Measurements from ENCODE around the gene TMEM185A. TPM values are rescaled to one million over a fixed set of nuclear protein-coding genes. Genes with fewer than 3 reads are reported as not detected.
"Not testable (repeated sequence)": the region's sequence is repeated elsewhere in the genome, so short reads cannot be mapped to it uniquely, and the experiment has no call there.

TMEM185A gene
- total RNA-seq, 6 experiments from 2014 or later, result 6.4 to 10.6 (median 7.4) TPM

DNA sequence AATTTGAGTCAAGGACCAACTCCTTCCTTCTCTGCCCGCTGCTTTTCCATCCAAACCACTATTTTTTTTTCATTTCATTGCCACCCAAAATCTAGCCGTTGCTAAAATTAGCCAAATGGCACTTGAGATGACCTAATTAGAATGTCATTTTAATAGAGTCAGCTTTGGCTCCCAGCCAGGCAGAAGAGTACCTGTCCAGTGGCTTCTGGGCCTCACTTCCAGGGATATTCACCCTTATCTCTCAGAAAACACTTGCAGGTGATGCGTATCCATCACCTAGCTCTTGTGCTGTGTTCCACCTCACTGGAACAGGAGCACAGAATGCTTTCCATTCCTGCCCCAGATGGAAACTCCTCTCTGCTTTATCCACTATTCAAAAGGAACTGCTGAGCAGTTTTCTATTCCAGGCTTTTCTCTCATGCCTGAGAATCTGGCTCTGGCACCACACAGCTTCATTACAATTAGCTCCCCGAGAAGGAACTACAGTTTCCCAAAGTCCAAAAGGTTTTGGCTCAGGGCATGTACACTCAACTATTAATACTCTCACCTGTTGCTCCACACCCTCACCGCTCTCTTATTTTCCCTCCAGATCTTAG, 62.8 kb downstream of the TMEM185A start:
- Histone ChIP-seq H3K4me3 (no peak overlapping the region), H3K9me3 (no peaks in the 10 kb centered on the region), H3K27ac (no peak overlapping the region), H3K4me1 (no peaks in the 10 kb centered on the region), H3K36me3 (no peaks in the 10 kb centered on the region), H3K27me3 (no peaks in the 10 kb centered on the region)
- TF ChIP-seq POLR2A (IDR thresholded peaks at IDR 0.05), result no peak
- TF ChIP-seq, protein P1, sequence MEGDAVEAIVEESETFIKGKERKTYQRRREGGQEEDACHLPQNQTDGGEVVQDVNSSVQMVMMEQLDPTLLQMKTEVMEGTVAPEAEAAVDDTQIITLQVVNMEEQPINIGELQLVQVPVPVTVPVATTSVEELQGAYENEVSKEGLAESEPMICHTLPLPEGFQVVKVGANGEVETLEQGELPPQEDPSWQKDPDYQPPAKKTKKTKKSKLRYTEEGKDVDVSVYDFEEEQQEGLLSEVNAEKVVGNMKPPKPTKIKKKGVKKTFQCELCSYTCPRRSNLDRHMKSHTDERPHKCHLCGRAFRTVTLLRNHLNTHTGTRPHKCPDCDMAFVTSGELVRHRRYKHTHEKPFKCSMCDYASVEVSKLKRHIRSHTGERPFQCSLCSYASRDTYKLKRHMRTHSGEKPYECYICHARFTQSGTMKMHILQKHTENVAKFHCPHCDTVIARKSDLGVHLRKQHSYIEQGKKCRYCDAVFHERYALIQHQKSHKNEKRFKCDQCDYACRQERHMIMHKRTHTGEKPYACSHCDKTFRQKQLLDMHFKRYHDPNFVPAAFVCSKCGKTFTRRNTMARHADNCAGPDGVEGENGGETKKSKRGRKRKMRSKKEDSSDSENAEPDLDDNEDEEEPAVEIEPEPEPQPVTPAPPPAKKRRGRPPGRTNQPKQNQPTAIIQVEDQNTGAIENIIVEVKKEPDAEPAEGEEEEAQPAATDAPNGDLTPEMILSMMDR (IDR thresholded peaks at IDR 0.05), result no peak
- WGBS (ENCODE audit: insufficient coverage, low coverage, low lambda C conversion rate, missing lambda C conversion rate), result 59% methylated on average over 5 of the region's 5 CpGs
- intact Hi-C loops (cut with DNase I), result no loop called here
- DNase-seq (no peak), ATAC-seq (no peak)

DNA sequence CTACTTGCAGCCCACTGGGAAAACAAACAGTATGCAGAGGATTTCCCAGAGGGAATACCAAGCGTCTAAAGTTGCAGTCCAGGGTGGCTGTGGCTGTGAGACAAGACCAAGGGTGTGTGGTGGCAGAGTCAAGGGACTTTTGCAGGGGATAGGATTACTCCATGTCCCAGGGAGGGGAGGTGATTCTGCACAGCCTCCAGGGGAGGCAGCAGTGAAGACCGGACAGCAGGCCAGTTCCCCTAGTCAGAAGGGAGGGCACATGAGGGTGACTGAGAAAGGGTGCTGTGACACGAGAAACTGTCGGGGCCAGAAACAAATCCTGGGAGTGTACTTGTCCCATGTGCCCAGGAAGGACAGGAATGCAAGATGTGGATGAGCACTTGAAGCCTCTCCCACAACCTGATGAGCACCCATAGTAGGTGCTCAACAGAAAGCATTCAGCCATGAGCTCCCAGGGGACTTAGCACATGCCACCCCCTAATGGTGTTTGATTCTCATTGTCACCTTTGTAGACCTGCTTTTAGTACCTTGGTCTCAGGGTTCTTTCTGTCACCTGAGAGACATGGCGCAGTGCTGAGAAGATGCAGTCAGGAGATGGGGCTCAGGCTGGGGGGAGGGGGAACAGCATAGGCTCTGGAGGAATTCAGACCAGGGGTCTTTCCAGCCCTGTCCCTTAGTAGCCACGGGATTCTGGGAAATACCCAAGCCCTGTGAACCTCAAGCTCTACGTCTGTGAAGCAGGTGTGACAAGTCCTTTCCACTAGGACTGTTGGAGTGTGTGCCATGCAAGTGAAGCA, 63.8 kb downstream of the TMEM185A start:
- no peak overlapping the region for H3K4me3 ChIP-seq
- no peak for TF ChIP-seq POLR2A (IDR thresholded peaks at IDR 0.05)
- TF ChIP-seq, protein P1 (IDR thresholded peaks at IDR 0.05), result no peak
- no peak overlapping the region for H3K27ac ChIP-seq
- 45% methylated on average over 3 of the region's 7 CpGs for WGBS (ENCODE audit: insufficient coverage, low coverage, low lambda C conversion rate, missing lambda C conversion rate)
- no peaks in the 10 kb centered on the region for H3K4me1 ChIP-seq
- intact Hi-C loops (cut with DNase I), result no loop called here
- DNase-seq, result no peak
- H3K36me3 ChIP-seq, result no peaks in the 10 kb centered on the region
- H3K9me3 ChIP-seq, result no peaks in the 10 kb centered on the region
- ATAC-seq, result no peak
- no peaks in the 10 kb centered on the region for H3K27me3 ChIP-seq

DNA sequence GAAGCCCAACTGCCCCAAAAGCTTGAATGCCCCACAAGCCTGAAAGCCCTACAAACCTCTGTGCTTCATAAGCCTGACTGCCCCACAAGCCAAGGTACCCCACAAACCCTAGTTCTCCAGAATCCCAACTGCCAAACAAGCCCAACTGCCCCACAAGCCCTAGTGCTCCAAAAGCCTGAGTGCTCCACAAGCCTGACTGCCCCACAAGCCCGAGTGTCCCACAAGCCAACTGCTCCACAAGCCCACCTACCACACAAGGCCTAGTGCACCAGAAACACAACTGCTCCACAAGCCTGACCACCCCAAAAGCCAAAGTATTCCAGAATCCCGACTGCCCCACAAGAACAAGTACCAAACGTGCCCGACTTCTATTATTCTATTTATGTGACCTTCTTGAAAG, 68.2 kb downstream of the TMEM185A start:
- no peaks in the 10 kb centered on the region for H3K4me1 ChIP-seq
- DNase-seq (no peak), ATAC-seq (no peak)
- intact Hi-C loops (cut with DNase I), result no loop called here
- H3K4me3 ChIP-seq, result no peak overlapping the region
- no peak overlapping the region for H3K27ac ChIP-seq
- no peaks in the 10 kb centered on the region for H3K36me3 ChIP-seq
- no peaks in the 10 kb centered on the region for H3K9me3 ChIP-seq
- TF ChIP-seq POLR2A (IDR thresholded peaks at IDR 0.05), result no peak
- TF ChIP-seq, protein P1 (IDR thresholded peaks at IDR 0.05), result no peak
- no peaks in the 10 kb centered on the region for H3K27me3 ChIP-seq
- 67% methylated on average over 3 of the region's 4 CpGs for WGBS (ENCODE audit: insufficient coverage, low coverage, low lambda C conversion rate, missing lambda C conversion rate)

DNA sequence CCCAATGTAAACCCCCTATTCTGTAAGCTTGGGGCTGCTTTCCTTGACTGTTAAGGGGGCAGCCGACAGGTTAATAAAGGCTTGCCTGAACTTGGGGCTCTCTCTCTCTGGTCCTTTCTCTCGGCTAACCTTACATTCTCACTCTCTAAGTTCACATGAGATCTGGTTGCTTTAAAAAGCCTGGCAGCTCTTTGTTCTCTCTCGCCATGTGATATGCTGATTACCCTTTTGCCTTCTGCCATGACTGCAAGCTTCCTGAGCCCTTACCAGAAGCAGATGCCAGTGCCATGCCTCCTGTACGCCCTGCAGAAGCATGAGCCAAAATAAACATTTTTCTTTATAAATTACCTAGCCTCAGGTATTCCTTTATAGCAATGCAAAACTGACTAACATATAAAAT, 76.3 kb downstream of the TMEM185A start:
- intact Hi-C loops (cut with DNase I); H3K27ac ChIP-seq; H3K9me3 ChIP-seq; H3K4me3 ChIP-seq; H3K4me1 ChIP-seq; DNase-seq; H3K36me3 ChIP-seq; ATAC-seq; H3K27me3 ChIP-seq: not testable (repeated sequence)
- no CpG with 5 or more reads among the region's 4 CpGs for WGBS (ENCODE audit: insufficient coverage, low coverage, low lambda C conversion rate, missing lambda C conversion rate)

DNA sequence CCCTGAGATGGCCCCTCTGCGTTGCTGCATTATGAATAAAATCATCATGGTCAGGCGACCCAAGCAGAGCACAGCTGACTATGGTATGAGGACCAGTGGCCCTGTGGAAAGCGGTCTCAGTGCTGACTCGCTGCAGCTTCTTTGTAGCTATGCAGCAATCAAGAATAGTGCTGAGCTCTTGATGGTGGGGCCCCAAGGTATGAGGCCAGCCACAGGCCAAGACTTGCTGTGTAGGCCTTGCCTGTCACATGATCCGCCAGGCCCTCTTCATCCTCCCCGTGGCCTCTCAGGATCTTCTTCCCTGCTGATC, 79.7 kb downstream of the TMEM185A start:
- no CpG with 5 or more reads among the region's 6 CpGs for WGBS (ENCODE audit: insufficient coverage, low coverage, low lambda C conversion rate, missing lambda C conversion rate)
- H3K27ac ChIP-seq; H3K4me3 ChIP-seq; ATAC-seq; H3K36me3 ChIP-seq; H3K4me1 ChIP-seq; H3K27me3 ChIP-seq; intact Hi-C loops (cut with DNase I); H3K9me3 ChIP-seq; DNase-seq: not testable (repeated sequence)

DNA sequence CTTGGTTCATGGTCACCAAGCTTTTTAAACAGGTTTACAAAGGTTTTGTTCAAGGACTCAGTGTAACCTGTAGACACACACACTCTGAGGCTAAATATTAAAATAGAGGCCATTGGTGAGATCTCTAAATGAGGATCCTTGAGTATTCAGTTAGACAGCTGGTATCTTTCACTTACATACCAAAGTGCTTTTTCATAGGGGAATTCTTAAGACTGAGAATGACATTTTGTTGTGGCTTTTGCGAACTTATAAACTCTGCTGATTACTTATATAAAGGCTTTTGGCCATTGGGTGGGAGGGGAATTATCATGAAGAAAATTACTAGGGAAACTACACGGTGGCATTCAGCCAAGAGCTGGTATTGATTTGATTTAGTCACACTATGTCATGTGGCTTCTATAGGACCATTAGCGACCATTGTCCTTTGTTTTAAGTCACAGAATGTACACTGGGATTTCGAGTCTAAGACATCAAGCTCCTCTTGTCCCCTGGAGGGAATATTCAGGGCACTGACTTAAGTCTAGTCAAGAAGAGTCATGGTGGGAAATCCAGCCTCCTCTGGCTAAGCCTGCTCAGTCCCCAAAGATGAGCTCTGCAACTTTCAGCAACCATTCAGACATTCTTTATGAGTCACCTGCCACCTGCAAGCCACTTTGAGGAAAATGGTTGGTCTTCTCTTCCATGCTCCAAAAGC, 80.2 kb downstream of the TMEM185A start:
- no CpG with 5 or more reads among the region's 4 CpGs for WGBS (ENCODE audit: insufficient coverage, low coverage, low lambda C conversion rate, missing lambda C conversion rate)
- ATAC-seq; DNase-seq; H3K36me3 ChIP-seq; intact Hi-C loops (cut with DNase I); H3K27me3 ChIP-seq; H3K27ac ChIP-seq; H3K9me3 ChIP-seq; H3K4me3 ChIP-seq; H3K4me1 ChIP-seq: not testable (repeated sequence)

DNA sequence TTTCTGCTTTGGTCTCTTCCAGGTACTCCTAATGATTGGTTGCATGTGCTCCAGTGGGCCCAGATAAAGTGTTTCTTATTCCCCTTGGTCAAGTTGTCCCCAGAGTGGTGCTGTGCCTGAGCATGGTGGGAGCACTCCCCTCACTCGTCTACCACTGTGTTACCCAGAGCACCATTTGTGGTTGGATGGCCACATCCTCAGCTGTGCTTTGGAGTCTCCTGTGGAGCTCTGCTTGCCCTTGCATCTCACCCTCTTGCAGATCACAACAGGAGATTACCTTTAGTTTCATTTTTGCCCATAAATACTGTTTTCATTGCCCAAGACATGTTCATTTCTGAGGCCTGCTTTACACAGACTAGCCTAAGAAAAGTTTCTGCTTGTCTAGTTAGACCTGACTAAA, 81.1 kb downstream of the TMEM185A start:
- H3K9me3 ChIP-seq; DNase-seq; H3K36me3 ChIP-seq; H3K27me3 ChIP-seq; intact Hi-C loops (cut with DNase I); H3K4me3 ChIP-seq; ATAC-seq; H3K27ac ChIP-seq; H3K4me1 ChIP-seq: not testable (repeated sequence)
- 67% methylated on average over 1 of the region's 1 CpG for WGBS (ENCODE audit: insufficient coverage, low coverage, low lambda C conversion rate, missing lambda C conversion rate)

DNA sequence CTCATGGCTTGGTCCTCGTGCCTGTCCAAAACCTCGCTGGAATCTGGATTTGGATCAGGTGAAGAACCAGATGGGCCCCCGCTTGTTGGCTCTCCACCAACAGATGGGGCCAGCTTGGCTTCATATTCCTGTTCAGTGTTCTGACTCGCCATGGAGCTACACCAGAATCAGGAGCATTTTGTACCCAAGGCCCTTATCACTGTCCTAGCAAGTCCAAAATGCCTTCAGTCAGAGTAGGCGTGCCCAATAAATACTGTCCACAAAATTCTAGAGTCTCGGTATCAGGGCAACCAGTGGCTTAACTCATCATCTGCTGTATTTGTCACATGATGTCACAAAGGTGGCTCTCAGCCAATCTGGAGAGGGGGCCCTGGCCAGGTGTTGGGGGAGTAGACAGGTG, 81.9 kb downstream of the TMEM185A start, which contains the start of gene HSFX3:
Gene HSFX3, minus strand, starts transcription at position 224 of the 400 bp plus-strand sequence. Its CDS starts 72 bp downstream, at position 152.
- intact Hi-C loops (cut with DNase I); H3K36me3 ChIP-seq; ATAC-seq; H3K27me3 ChIP-seq; DNase-seq; H3K4me1 ChIP-seq; H3K27ac ChIP-seq; H3K4me3 ChIP-seq; H3K9me3 ChIP-seq: not testable (repeated sequence)
- no CpG with 5 or more reads among the region's 6 CpGs for WGBS (ENCODE audit: insufficient coverage, low coverage, low lambda C conversion rate, missing lambda C conversion rate)

All from right lobe of liver (tissue), 6 donors.